Mesenchymal stem cell (in vitro differentiated cells and primary cell): ENCODE results near the gene ESR1.
"Not testable (repeated sequence)": the region's sequence is repeated elsewhere in the genome, so short reads cannot be mapped to it uniquely, and the experiment has no call there.

Experiments
- DNase-seq: peaks from one replicate; pipeline ENCODE4 v3.0.0-alpha.2; 2013
- H2AFZ ChIP-seq: one replicate; pipeline ENCODE4 v1.6.1; 2013; ENCODE audit warnings: low read depth, mild to moderate bottlenecking, control low read depth, inconsistent platforms, low read length, moderate library complexity
- H2AK5ac ChIP-seq: 2 replicates; pipeline ENCODE4 v1.6.1; 2013; ENCODE audit warnings: low read length, moderate library complexity, mild to moderate bottlenecking, inconsistent platforms; ENCODE audit not compliant: severe bottlenecking
- H2BK120ac ChIP-seq: one replicate; pipeline ENCODE4 v1.6.1; 2013; ENCODE audit warnings: low read depth, mild to moderate bottlenecking, inconsistent platforms, low read length, moderate library complexity
- H2BK12ac ChIP-seq, 2 experiments: one replicate each; pipeline ENCODE4 v1.6.1; 2013; ENCODE audit warnings: inconsistent platforms in 2 of 2, low read length in 2 of 2, mild to moderate bottlenecking in 2 of 2, moderate library complexity in 2 of 2, control low read depth in 1 of 2
- H2BK15ac ChIP-seq: one replicate; pipeline ENCODE4 v1.6.1; 2013; ENCODE audit warnings: mild to moderate bottlenecking, low read depth, inconsistent platforms; ENCODE audit not compliant: poor library complexity, severe bottlenecking
- H2BK5ac ChIP-seq: 2 replicates; pipeline ENCODE4 v1.6.1; 2013; ENCODE audit warnings: low read depth, mild to moderate bottlenecking, low read length, control low read depth, inconsistent platforms; ENCODE audit not compliant: poor library complexity, severe bottlenecking
- H3K14ac ChIP-seq, 2 experiments: one replicate each; pipeline ENCODE4 v1.6.1; 2013; ENCODE audit warnings: inconsistent platforms in 2 of 2, low read length in 2 of 2, control low read depth in 1 of 2, mild to moderate bottlenecking in 1 of 2, moderate library complexity in 1 of 2
- H3K18ac ChIP-seq, 2 experiments: one replicate each; pipeline ENCODE4 v1.6.1; 2013; ENCODE audit warnings: inconsistent platforms in 2 of 2, low read length in 2 of 2, control low read depth in 1 of 2, low read depth in 1 of 2, mild to moderate bottlenecking in 1 of 2
- H3K23ac ChIP-seq, 2 experiments: one replicate each; pipeline ENCODE4 v1.6.1; 2013; ENCODE audit warnings: inconsistent platforms in 2 of 2, low read length in 2 of 2, mild to moderate bottlenecking in 2 of 2, moderate library complexity in 2 of 2, control low read depth in 1 of 2
- H3K27ac ChIP-seq: 2 replicates; pipeline ENCODE4 v1.5.1; 2013; ENCODE audit warnings: mild to moderate bottlenecking, moderate library complexity, low read length, control low read depth, inconsistent platforms; ENCODE audit not compliant: poor library complexity, severe bottlenecking
- H3K27me3 ChIP-seq, 2 experiments: 2 replicates each; pipeline versions ENCODE4 v1.6.1 to v1.7.0; 2013; ENCODE audit warnings: low read length in 2 of 2, mild to moderate bottlenecking in 2 of 2, moderate library complexity in 2 of 2, control low read depth in 1 of 2, inconsistent platforms in 1 of 2; ENCODE audit not compliant: control insufficient read depth in 1 of 2, insufficient read depth in 1 of 2
- H3K36me3 ChIP-seq, 2 experiments: 2 replicates each; pipeline versions ENCODE4 v1.6.1 to v1.7.0; 2013; ENCODE audit warnings: low read length in 2 of 2, control low read depth in 1 of 2, inconsistent platforms in 1 of 2, low read depth in 1 of 2, mild to moderate bottlenecking in 1 of 2; ENCODE audit not compliant: insufficient read depth in 2 of 2, control insufficient read depth in 1 of 2
- H3K4ac ChIP-seq, 2 experiments: one replicate each; pipeline ENCODE4 v1.6.1; 2013; ENCODE audit warnings: inconsistent platforms in 2 of 2, low read length in 2 of 2, mild to moderate bottlenecking in 2 of 2, moderate library complexity in 2 of 2, control low read depth in 1 of 2, low read depth in 1 of 2
- H3K4me1 ChIP-seq: 2 replicates; pipeline ENCODE4 v1.6.1; 2013; ENCODE audit warnings: low read depth, low read length, control low read depth; ENCODE audit not compliant: control insufficient read depth, insufficient read depth
- H3K4me2 ChIP-seq: 2 replicates; pipeline ENCODE4 v1.6.1; 2013; ENCODE audit warnings: low read length, mild to moderate bottlenecking, inconsistent platforms; ENCODE audit not compliant: poor library complexity, severe bottlenecking
- H3K4me3 ChIP-seq, 2 experiments: 2 replicates each; pipeline versions ENCODE4 v1.5.1 to v1.7.0; 2013; ENCODE audit warnings: low read length in 2 of 2, mild to moderate bottlenecking in 2 of 2, control low read depth in 1 of 2, low read depth in 1 of 2; ENCODE audit not compliant: insufficient read depth in 1 of 2
- H3K79me1 ChIP-seq: replicated peaks from 2 replicates; pipeline ENCODE4 v1.6.1; 2013; ENCODE audit warnings: mild to moderate bottlenecking, control low read depth, low read length, inconsistent platforms; ENCODE audit not compliant: poor library complexity, severe bottlenecking
- H3K9ac ChIP-seq: 2 replicates; pipeline ENCODE4 v1.7.0; 2013; ENCODE audit warnings: mild to moderate bottlenecking, low read length, moderate library complexity
- H3K9me3 ChIP-seq: 2 replicates; pipeline ENCODE4 v1.7.0; 2013; ENCODE audit warnings: mild to moderate bottlenecking, low read length; ENCODE audit not compliant: control insufficient read depth
- H4K8ac ChIP-seq: one replicate; pipeline ENCODE4 v1.6.1; 2013; ENCODE audit warnings: inconsistent platforms, mild to moderate bottlenecking, low read length, moderate library complexity
- H4K91ac ChIP-seq: one replicate; pipeline ENCODE4 v1.6.1; 2013; ENCODE audit warnings: mild to moderate bottlenecking, low read length, inconsistent platforms
- WGBS: methylation state at CpG from one replicate; pipeline ENCODE4 v1.1.7; 2013; ENCODE audit warnings: mixed read lengths; 5-methylcytosine and 5-hydroxymethylcytosine counted together

ESR1 gene

GRCh38 chr6:152070556-152070955 lies 263.1 kb downstream of the ESR1 start:
- H4K8ac ChIP-seq, result no peak overlapping the region
- H3K79me1 ChIP-seq, result no peaks in the 10 kb centered on the region
- no peak overlapping the region for H2AFZ ChIP-seq
- no peak overlapping the region for H2BK12ac ChIP-seq
- H3K27ac ChIP-seq, result no peak overlapping the region
- H3K27me3 ChIP-seq, result no peaks in the 10 kb centered on the region
- H4K91ac ChIP-seq, result no peak overlapping the region
- H2BK120ac ChIP-seq, result no peak overlapping the region
- no peak overlapping the region for H3K4ac ChIP-seq
- no peak overlapping the region for H3K23ac ChIP-seq
- 78% methylated on average over 5 of the region's 5 CpGs for WGBS
- no peaks in the 10 kb centered on the region for H3K4me1 ChIP-seq
- H3K14ac ChIP-seq, result no peak overlapping the region
- H3K18ac ChIP-seq, result no peak overlapping the region
- H3K9me3 ChIP-seq, result peaks cover 13% of the 10 kb centered on the region
- no peak for DNase-seq
- H2BK5ac ChIP-seq, result no peak overlapping the region
- H3K4me3 ChIP-seq, result no peak overlapping the region
- no peak overlapping the region for H3K9ac ChIP-seq
- no peak overlapping the region for H2AK5ac ChIP-seq
- no peaks in the 10 kb centered on the region for H3K36me3 ChIP-seq
- no peak overlapping the region for H3K4me2 ChIP-seq
- no peak overlapping the region for H2BK15ac ChIP-seq

GRCh38 chr6:152071318-152071717 lies 263.8 kb downstream of the ESR1 start:
- no peaks in the 10 kb centered on the region for H3K27me3 ChIP-seq
- H2BK5ac ChIP-seq, result no peak overlapping the region
- H3K36me3 ChIP-seq, result no peaks in the 10 kb centered on the region
- no peak overlapping the region for H2BK15ac ChIP-seq
- H3K4ac ChIP-seq, result no peak overlapping the region
- no peak for DNase-seq
- no peak overlapping the region for H2AK5ac ChIP-seq
- no peak overlapping the region for H3K4me3 ChIP-seq
- H2AFZ ChIP-seq, result no peak overlapping the region
- H3K27ac ChIP-seq, result no peak overlapping the region
- H4K91ac ChIP-seq, result no peak overlapping the region
- H2BK12ac ChIP-seq, result no peak overlapping the region
- H3K79me1 ChIP-seq, result no peaks in the 10 kb centered on the region
- H3K9me3 ChIP-seq, result peaks cover 21% of the 10 kb centered on the region
- no peak overlapping the region for H3K4me2 ChIP-seq
- WGBS, result no CpG with 5 or more reads among the region's 3 CpGs
- H2BK120ac ChIP-seq, result no peak overlapping the region
- no peak overlapping the region for H3K23ac ChIP-seq
- H3K18ac ChIP-seq, result no peak overlapping the region
- no peak overlapping the region for H4K8ac ChIP-seq
- H3K14ac ChIP-seq, result no peak overlapping the region
- no peak overlapping the region for H3K9ac ChIP-seq
- no peaks in the 10 kb centered on the region for H3K4me1 ChIP-seq

GRCh38 chr6:152071843-152072242 lies 264.4 kb downstream of the ESR1 start:
- Histone ChIP-seq H3K4me2 (no peak overlapping the region), H3K36me3 (no peaks in the 10 kb centered on the region), H3K27me3 (no peaks in the 10 kb centered on the region), H2BK120ac (no peak overlapping the region), H3K9ac (no peak overlapping the region), H4K8ac (no peak overlapping the region), H3K9me3 (peaks cover 24% of the 10 kb centered on the region), H3K23ac (no peak overlapping the region), H2BK12ac (no peak overlapping the region), H2AFZ (no peak overlapping the region), H3K27ac (no peak overlapping the region), H2AK5ac (no peak overlapping the region), H3K4ac (no peak overlapping the region), H4K91ac (no peak overlapping the region), H3K14ac (no peak overlapping the region), H2BK5ac (no peak overlapping the region), H3K79me1 (no peaks in the 10 kb centered on the region), H3K18ac (no peak overlapping the region), H2BK15ac (no peak overlapping the region), H3K4me3 (no peak overlapping the region), H3K4me1 (no peaks in the 10 kb centered on the region)
- WGBS, result 93% methylated on average over 3 of the region's 3 CpGs
- DNase-seq, result no peak

GRCh38 chr6:152076242-152076641 lies 268.8 kb downstream of the ESR1 start:
- not testable (repeated sequence) for H3K4me2 ChIP-seq, H3K4ac ChIP-seq, DNase-seq, H3K4me1 ChIP-seq, H3K36me3 ChIP-seq, H2AFZ ChIP-seq, H3K27ac ChIP-seq, H3K14ac ChIP-seq, H3K9ac ChIP-seq, H3K18ac ChIP-seq, H3K27me3 ChIP-seq, H2AK5ac ChIP-seq, H3K23ac ChIP-seq, H2BK5ac ChIP-seq, H2BK120ac ChIP-seq, H2BK15ac ChIP-seq, H4K91ac ChIP-seq, H4K8ac ChIP-seq, H2BK12ac ChIP-seq, H3K4me3 ChIP-seq, H3K79me1 ChIP-seq
- WGBS, result 45% methylated on average over 2 of the region's 3 CpGs
- H3K9me3 ChIP-seq, result peaks cover 27% of the 10 kb centered on the region
